GM12878 (cell line): Measurements from ENCODE around the gene CRAT. TPM values are rescaled to one million over a fixed set of nuclear protein-coding genes. Genes with fewer than 3 reads are reported as not detected.

Experiments
- ATAC-seq: fragments of 200-7000 bp; cut with Tn5 transposase; 3 replicates; pipeline ENCODE4 v1.9.1; 2020; ENCODE audit warnings: mild to moderate bottlenecking, moderate library complexity
- BruUV-seq: library from RNA; stranded (reverse); fragments of 400-500 nt; replicated peaks from 2 replicates; lab custom pipeline; 2021; lab: Mats Ljungman, UMichigan
- CTCF ChIA-PET: fragments of 300-600 bp; sonication (Branson Sonifier 250); formaldehyde crosslinking; extraction: SDS; loops from one replicate; lab custom pipeline; 2021; ENCODE audit warnings: inconsistent platforms; lab: Yijun Ruan, JAX
- POLR2A ChIA-PET: fragments of 350-600 bp; formaldehyde crosslinking; extraction: SDS; loops from one replicate; lab custom pipeline; 2021; ENCODE audit warnings: inconsistent platforms; lab: Charles Lee
- RAD21 ChIA-PET: fragments of 300-600 bp; sonication (Branson Sonifier 250); formaldehyde crosslinking; loops from one replicate; lab custom pipeline; 2023; ENCODE audit warnings: antibody characterized with exemption; ENCODE audit not compliant: unreplicated experiment; lab: Charles Lee
- SMC1A ChIA-PET: fragments of 300-600 bp; sonication (Branson Sonifier 250); formaldehyde crosslinking; loops from one replicate; lab custom pipeline; 2023; ENCODE audit not compliant: unreplicated experiment, uncharacterized antibody; lab: Charles Lee
- DNase-seq: peaks from one replicate; pipeline ENCODE4 v3.0.0-alpha.2; 2011; ENCODE audit warnings: low read depth, low spot score
- FAIRE-seq: peaks from 3 replicates; lab custom pipeline; 2011; peaks lifted over from hg19 to GRCh38; lab: Jason Lieb, UNC
- H2AFZ ChIP-seq: 2 replicates; pipeline ENCODE4 v1.6.0; 2011; ENCODE audit warnings: low read depth, low read length, control low read depth; ENCODE audit not compliant: control insufficient read depth
- H3K27ac ChIP-seq: 2 replicates; pipeline ENCODE4 v1.5.1; 2011; ENCODE audit warnings: control low read depth; ENCODE audit not compliant: control insufficient read depth, insufficient read depth
- H3K27me3 ChIP-seq, 2 experiments: replicated peaks in 1 of 2; 2 replicates each; pipeline versions ENCODE4 v1.6.0 to v1.6.1; 2011; ENCODE audit warnings: low read length in 1 of 2; ENCODE audit not compliant: control insufficient read depth in 2 of 2, insufficient read depth in 2 of 2
- H3K36me3 ChIP-seq, 2 experiments: 2 replicates each; pipeline ENCODE4 v1.5.1; 2011; ENCODE audit warnings: low read length in 1 of 2; ENCODE audit not compliant: control insufficient read depth in 2 of 2, insufficient read depth in 2 of 2
- H3K4me1 ChIP-seq: 2 replicates; pipeline ENCODE4 v1.6.1; 2011; ENCODE audit warnings: mild to moderate bottlenecking, low read length, moderate library complexity, mixed read lengths; ENCODE audit not compliant: control insufficient read depth, insufficient read depth
- H3K4me2 ChIP-seq: 2 replicates; pipeline ENCODE4 v1.6.0; 2011; ENCODE audit warnings: control low read depth; ENCODE audit not compliant: control insufficient read depth, insufficient read depth
- H3K4me3 ChIP-seq: fragments of 200-600 bp; sonication (generic); 2 replicates; pipeline ENCODE4 v1.5.1; 2016
- H3K79me2 ChIP-seq: 2 replicates; pipeline ENCODE4 v1.6.0; 2011; ENCODE audit warnings: low read length; ENCODE audit not compliant: control insufficient read depth, insufficient read depth
- H3K9ac ChIP-seq: 2 replicates; pipeline ENCODE4 v1.8.0; 2011; ENCODE audit warnings: low read length, control low read depth, mixed read lengths; ENCODE audit not compliant: control insufficient read depth, insufficient read depth
- H3K9me3 ChIP-seq: replicated peaks from 3 replicates; pipeline ENCODE4 v1.5.1; 2011; ENCODE audit warnings: mild to moderate bottlenecking, low read length; ENCODE audit not compliant: control insufficient read depth, insufficient read depth
- H4K20me1 ChIP-seq: 2 replicates; pipeline ENCODE4 v1.6.0; 2011; ENCODE audit not compliant: control insufficient read depth, insufficient read depth
- CBFB ChIP-seq: IDR thresholded peaks from 2 replicates; pipeline ENCODE4 v1.6.1; 2016; ENCODE audit warnings: antibody characterized with exemption, low read depth
- YBX1 ChIP-seq: fragments of 450-650 bp; IDR thresholded peaks from 2 replicates; pipeline ENCODE4 v1.6.1; 2016; ENCODE audit warnings: antibody characterized with exemption
- WGBS: methylation state at CpG from one replicate; pipeline ENCODE4 v1.1.6; 2016; ENCODE audit warnings: low lambda C conversion rate; ENCODE audit not compliant: insufficient replicate concordance, insufficient coverage; ENCODE audit errors: missing lambda C conversion rate; 5-methylcytosine and 5-hydroxymethylcytosine counted together
- in situ Hi-C: fragments of 300-500 bp; cut with MboI; formaldehyde crosslinking; loops from 9 replicates; pipeline ENCODE4 v1.14.3; 2018; ENCODE audit warnings: mixed read lengths
- intact Hi-C: fragments of 100-400 bp; cut with micrococcal nuclease; formaldehyde crosslinking; loops from one replicate; pipeline ENCODE4 v1.14.2; 2022; ENCODE audit not compliant: unreplicated experiment
- polyA plus RNA-seq, 11 experiments: library from polyadenylated mRNA; depleted of rRNA in 4 of 11; unstranded in 6 of 11; stranded (reverse) in 5 of 11; fragments of >200 nt; fragmentation: Nextera tagmentation in 4 of 11; fragmentation: Illumina TruSeq in 1 of 11; extraction: Ambion mirVana in 4 of 11; extraction: Trizol in 1 of 11; gene quantifications; 1 replicate in 1 of 11; 2 replicates in 10 of 11; pipeline versions ENCODE4 v1.2.1 to v1.2.3, GENCODE V29; 2011 to 2016; ENCODE audit warnings: inconsistent platforms in 2 of 11, missing spikeins in 2 of 11, low read depth in 1 of 11
- total RNA-seq, 4 experiments: library from RNA; depleted of rRNA in 3 of 4; stranded (reverse); fragments of >200 nt in 3 of 4; fragmentation: Illumina TruSeq in 1 of 4; extraction: Trizol in 1 of 4; gene quantifications; 2 replicates each; pipeline versions ENCODE4 v1.2.1 to v1.2.3, GENCODE V29; 2013 to 2021
- TF ChIP-seq, protein P1 (sequence below): fragments of 450-650 bp; formaldehyde crosslinking; IDR thresholded peaks from 2 replicates; pipeline ENCODE4 v1.4.0; 2020; ENCODE audit warnings: mild to moderate bottlenecking, moderate library complexity
- TF ChIP-seq, protein P2 (sequence below): fragments of 450-650 bp; IDR thresholded peaks from 2 replicates; pipeline ENCODE4 v1.6.1; 2018; ENCODE audit warnings: mild to moderate bottlenecking, low read depth, moderate library complexity; ENCODE audit not compliant: partially characterized antibody
- TF ChIP-seq, protein P3 (sequence below): fragments of 450-650 bp; IDR thresholded peaks from 2 replicates; pipeline ENCODE4 v1.6.1; 2017; ENCODE audit warnings: low read depth, mild to moderate bottlenecking, moderate library complexity
- TF ChIP-seq, protein P4 (sequence below): IDR thresholded peaks from 2 replicates; pipeline ENCODE4 v1.6.1; 2011; ENCODE audit warnings: borderline replicate concordance, low read depth, mild to moderate bottlenecking, moderate library complexity, mixed read lengths, low read length; ENCODE audit not compliant: insufficient read depth; ENCODE audit errors: extremely low read length

The CRAT gene
- total and polyA plus RNA-seq, 10 of the 15 experiments (the other 5 are each of a cell fraction or from before 2014, with no cell fraction given) = 0.10 to 3.4 (median 1.8) TPM

DNA sequence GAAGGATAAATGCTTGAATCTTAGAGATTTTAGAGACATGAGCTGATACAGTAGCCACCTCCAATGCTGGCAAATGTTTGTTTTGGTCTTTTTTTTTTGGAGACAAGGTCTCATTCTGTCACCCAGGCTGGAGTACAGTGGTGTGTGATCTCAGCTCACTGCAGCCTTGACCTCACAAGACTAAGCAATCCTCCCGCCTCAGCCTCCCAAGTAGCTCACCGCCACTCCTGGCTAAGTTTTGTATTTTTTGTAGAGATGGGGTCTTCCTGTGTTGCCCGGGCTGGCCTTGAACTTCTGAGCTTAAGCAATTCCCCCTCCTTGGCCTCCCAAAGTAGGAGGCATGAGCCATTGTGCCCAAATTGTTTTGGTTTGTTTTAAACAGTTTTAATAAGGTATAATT lies 36.5 kb downstream of the CRAT start:
- no peak overlapping the region for H3K9ac ChIP-seq
- TF ChIP-seq, protein P1, sequence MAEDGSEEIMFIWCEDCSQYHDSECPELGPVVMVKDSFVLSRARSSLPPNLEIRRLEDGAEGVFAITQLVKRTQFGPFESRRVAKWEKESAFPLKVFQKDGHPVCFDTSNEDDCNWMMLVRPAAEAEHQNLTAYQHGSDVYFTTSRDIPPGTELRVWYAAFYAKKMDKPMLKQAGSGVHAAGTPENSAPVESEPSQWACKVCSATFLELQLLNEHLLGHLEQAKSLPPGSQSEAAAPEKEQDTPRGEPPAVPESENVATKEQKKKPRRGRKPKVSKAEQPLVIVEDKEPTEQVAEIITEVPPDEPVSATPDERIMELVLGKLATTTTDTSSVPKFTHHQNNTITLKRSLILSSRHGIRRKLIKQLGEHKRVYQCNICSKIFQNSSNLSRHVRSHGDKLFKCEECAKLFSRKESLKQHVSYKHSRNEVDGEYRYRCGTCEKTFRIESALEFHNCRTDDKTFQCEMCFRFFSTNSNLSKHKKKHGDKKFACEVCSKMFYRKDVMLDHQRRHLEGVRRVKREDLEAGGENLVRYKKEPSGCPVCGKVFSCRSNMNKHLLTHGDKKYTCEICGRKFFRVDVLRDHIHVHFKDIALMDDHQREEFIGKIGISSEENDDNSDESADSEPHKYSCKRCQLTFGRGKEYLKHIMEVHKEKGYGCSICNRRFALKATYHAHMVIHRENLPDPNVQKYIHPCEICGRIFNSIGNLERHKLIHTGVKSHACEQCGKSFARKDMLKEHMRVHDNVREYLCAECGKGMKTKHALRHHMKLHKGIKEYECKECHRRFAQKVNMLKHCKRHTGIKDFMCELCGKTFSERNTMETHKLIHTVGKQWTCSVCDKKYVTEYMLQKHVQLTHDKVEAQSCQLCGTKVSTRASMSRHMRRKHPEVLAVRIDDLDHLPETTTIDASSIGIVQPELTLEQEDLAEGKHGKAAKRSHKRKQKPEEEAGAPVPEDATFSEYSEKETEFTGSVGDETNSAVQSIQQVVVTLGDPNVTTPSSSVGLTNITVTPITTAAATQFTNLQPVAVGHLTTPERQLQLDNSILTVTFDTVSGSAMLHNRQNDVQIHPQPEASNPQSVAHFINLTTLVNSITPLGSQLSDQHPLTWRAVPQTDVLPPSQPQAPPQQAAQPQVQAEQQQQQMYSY (CRISPR knock-in tag) = no peak
- TF ChIP-seq YBX1 (no peak), CBFB (no peak)
- TF ChIP-seq, protein P2, sequence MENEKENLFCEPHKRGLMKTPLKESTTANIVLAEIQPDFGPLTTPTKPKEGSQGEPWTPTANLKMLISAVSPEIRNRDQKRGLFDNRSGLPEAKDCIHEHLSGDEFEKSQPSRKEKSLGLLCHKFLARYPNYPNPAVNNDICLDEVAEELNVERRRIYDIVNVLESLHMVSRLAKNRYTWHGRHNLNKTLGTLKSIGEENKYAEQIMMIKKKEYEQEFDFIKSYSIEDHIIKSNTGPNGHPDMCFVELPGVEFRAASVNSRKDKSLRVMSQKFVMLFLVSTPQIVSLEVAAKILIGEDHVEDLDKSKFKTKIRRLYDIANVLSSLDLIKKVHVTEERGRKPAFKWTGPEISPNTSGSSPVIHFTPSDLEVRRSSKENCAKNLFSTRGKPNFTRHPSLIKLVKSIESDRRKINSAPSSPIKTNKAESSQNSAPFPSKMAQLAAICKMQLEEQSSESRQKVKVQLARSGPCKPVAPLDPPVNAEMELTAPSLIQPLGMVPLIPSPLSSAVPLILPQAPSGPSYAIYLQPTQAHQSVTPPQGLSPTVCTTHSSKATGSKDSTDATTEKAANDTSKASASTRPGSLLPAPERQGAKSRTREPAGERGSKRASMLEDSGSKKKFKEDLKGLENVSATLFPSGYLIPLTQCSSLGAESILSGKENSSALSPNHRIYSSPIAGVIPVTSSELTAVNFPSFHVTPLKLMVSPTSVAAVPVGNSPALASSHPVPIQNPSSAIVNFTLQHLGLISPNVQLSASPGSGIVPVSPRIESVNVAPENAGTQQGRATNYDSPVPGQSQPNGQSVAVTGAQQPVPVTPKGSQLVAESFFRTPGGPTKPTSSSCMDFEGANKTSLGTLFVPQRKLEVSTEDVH = no peak
- TF ChIP-seq, protein P3, sequence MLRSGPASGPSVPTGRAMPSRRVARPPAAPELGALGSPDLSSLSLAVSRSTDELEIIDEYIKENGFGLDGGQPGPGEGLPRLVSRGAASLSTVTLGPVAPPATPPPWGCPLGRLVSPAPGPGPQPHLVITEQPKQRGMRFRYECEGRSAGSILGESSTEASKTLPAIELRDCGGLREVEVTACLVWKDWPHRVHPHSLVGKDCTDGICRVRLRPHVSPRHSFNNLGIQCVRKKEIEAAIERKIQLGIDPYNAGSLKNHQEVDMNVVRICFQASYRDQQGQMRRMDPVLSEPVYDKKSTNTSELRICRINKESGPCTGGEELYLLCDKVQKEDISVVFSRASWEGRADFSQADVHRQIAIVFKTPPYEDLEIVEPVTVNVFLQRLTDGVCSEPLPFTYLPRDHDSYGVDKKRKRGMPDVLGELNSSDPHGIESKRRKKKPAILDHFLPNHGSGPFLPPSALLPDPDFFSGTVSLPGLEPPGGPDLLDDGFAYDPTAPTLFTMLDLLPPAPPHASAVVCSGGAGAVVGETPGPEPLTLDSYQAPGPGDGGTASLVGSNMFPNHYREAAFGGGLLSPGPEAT = no peak
- TF ChIP-seq, protein P4, sequence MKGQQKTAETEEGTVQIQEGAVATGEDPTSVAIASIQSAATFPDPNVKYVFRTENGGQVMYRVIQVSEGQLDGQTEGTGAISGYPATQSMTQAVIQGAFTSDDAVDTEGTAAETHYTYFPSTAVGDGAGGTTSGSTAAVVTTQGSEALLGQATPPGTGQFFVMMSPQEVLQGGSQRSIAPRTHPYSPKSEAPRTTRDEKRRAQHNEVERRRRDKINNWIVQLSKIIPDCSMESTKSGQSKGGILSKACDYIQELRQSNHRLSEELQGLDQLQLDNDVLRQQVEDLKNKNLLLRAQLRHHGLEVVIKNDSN = no peak
- TF ChIP-seq, all 136 proteins: peak for 0
- ChIA-PET POLR2A (interaction anchor here (0.6 kb wide), 2 partner anchors 100 to 228 kb away, joined by 3 to 4 read pairs; no protein-coding TSS in a partner anchor), CTCF (no interaction called here), SMC1A (no interaction called here), RAD21 (no interaction called here)
- no peaks in the 10 kb centered on the region for H3K27me3 ChIP-seq
- no peak overlapping the region for H3K4me3 ChIP-seq
- no peak overlapping the region for H3K4me2 ChIP-seq
- no peak overlapping the region for H2AFZ ChIP-seq
- intact Hi-C loops (no loop called here), in situ Hi-C loops (no loop called here)
- WGBS = 81% methylated on average over 3 of the region's 3 CpGs
- ATAC-seq (no peak), DNase-seq (no peak), FAIRE-seq (no peak)
- no peaks in the 10 kb centered on the region for H3K36me3 ChIP-seq
- H4K20me1 ChIP-seq = no peaks in the 10 kb centered on the region
- H3K27ac ChIP-seq = no peak overlapping the region
- H3K79me2 ChIP-seq = no peaks in the 10 kb centered on the region
- no TSS peak for BruUV-seq
- peaks cover 6% of the 10 kb centered on the region for H3K4me1 ChIP-seq
- no peaks in the 10 kb centered on the region for H3K9me3 ChIP-seq
